ENCODE results near the gene DRAM1. TPM values are rescaled to one million over a fixed set of nuclear protein-coding genes. Genes with fewer than 3 reads are reported as not detected.
A peak's percentile ranks its signal among the peaks of the same experiment; 100 is the strongest.

Gene DRAM1
- total and polyA plus RNA-seq, 9 of the 15 experiments (the other 6 are each of a cell fraction or from before 2014, with no cell fraction given) = 1.4 to 4.3 (median 2.7) TPM

DNA sequence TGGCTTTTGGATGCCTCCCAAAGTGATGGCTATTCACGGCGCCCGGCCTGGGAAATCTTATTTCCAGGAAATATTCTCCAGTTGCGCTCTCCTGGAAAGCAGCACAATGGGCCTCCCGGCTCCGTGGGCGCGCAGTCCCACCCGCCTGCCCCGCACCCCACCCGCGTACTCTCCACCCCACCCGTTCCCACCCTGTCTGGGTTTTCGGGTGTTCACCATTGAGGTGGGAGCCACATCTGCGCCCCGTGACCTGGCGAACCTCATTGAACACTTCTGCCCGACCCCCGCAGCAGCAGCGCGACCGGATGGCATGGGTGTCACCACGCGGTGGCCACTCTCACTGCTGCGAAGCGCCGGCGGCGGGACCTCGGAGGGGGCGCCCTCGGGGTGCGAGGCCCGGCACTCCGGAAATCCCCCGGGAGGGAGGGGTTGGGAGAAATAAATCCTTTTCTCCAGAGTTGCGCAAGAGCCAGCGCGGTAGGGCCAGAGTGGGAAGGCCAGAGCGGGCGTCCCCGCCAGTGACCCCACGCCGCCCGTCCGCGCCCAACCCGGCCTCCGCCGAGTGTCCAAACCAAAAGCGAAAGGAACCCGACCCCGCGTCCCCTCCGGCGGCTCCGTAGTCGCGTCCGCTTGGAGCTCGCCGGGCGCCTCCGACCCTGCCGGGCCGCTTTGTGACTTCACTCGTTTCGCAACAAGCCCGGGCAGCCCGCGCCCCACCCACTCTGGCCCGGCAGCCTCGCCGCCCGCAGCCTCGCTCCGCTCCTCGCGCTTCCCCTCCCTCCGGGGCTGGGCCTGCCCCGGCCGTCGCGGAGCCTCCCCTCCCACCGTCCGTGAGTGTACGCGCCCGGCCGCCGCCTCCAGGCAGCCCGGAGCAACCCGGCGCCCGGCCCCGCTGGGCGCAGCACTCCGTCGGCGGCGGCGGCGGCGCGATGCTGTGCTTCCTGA is at the start of gene DRAM1 (continued):
- TF ChIP-seq CUX1 (CRISPR knock-in tag; IDR thresholded peaks at IDR 0.05) (peak; percentile 52; the same call in 1 of the 2 replicates), SP1 (CRISPR knock-in tag; IDR thresholded peaks at IDR 0.05) (no peak; the same call in none of the 2 replicates), NFATC3 (IDR thresholded peaks at IDR 0.05) (no peak)
- TF ChIP-seq, protein P1, sequence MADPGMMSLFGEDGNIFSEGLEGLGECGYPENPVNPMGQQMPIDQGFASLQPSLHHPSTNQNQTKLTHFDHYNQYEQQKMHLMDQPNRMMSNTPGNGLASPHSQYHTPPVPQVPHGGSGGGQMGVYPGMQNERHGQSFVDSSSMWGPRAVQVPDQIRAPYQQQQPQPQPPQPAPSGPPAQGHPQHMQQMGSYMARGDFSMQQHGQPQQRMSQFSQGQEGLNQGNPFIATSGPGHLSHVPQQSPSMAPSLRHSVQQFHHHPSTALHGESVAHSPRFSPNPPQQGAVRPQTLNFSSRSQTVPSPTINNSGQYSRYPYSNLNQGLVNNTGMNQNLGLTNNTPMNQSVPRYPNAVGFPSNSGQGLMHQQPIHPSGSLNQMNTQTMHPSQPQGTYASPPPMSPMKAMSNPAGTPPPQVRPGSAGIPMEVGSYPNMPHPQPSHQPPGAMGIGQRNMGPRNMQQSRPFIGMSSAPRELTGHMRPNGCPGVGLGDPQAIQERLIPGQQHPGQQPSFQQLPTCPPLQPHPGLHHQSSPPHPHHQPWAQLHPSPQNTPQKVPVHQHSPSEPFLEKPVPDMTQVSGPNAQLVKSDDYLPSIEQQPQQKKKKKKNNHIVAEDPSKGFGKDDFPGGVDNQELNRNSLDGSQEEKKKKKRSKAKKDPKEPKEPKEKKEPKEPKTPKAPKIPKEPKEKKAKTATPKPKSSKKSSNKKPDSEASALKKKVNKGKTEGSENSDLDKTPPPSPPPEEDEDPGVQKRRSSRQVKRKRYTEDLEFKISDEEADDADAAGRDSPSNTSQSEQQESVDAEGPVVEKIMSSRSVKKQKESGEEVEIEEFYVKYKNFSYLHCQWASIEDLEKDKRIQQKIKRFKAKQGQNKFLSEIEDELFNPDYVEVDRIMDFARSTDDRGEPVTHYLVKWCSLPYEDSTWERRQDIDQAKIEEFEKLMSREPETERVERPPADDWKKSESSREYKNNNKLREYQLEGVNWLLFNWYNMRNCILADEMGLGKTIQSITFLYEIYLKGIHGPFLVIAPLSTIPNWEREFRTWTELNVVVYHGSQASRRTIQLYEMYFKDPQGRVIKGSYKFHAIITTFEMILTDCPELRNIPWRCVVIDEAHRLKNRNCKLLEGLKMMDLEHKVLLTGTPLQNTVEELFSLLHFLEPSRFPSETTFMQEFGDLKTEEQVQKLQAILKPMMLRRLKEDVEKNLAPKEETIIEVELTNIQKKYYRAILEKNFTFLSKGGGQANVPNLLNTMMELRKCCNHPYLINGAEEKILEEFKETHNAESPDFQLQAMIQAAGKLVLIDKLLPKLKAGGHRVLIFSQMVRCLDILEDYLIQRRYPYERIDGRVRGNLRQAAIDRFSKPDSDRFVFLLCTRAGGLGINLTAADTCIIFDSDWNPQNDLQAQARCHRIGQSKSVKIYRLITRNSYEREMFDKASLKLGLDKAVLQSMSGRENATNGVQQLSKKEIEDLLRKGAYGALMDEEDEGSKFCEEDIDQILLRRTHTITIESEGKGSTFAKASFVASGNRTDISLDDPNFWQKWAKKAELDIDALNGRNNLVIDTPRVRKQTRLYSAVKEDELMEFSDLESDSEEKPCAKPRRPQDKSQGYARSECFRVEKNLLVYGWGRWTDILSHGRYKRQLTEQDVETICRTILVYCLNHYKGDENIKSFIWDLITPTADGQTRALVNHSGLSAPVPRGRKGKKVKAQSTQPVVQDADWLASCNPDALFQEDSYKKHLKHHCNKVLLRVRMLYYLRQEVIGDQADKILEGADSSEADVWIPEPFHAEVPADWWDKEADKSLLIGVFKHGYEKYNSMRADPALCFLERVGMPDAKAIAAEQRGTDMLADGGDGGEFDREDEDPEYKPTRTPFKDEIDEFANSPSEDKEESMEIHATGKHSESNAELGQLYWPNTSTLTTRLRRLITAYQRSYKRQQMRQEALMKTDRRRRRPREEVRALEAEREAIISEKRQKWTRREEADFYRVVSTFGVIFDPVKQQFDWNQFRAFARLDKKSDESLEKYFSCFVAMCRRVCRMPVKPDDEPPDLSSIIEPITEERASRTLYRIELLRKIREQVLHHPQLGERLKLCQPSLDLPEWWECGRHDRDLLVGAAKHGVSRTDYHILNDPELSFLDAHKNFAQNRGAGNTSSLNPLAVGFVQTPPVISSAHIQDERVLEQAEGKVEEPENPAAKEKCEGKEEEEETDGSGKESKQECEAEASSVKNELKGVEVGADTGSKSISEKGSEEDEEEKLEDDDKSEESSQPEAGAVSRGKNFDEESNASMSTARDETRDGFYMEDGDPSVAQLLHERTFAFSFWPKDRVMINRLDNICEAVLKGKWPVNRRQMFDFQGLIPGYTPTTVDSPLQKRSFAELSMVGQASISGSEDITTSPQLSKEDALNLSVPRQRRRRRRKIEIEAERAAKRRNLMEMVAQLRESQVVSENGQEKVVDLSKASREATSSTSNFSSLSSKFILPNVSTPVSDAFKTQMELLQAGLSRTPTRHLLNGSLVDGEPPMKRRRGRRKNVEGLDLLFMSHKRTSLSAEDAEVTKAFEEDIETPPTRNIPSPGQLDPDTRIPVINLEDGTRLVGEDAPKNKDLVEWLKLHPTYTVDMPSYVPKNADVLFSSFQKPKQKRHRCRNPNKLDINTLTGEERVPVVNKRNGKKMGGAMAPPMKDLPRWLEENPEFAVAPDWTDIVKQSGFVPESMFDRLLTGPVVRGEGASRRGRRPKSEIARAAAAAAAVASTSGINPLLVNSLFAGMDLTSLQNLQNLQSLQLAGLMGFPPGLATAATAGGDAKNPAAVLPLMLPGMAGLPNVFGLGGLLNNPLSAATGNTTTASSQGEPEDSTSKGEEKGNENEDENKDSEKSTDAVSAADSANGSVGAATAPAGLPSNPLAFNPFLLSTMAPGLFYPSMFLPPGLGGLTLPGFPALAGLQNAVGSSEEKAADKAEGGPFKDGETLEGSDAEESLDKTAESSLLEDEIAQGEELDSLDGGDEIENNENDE (IDR thresholded peaks at IDR 0.05; ENCODE audit: low read depth, low read length) = no peak

All from K562 (cell line).